Measurements from ENCODE around the gene TRPM3. TPM values are rescaled to one million over a fixed set of nuclear protein-coding genes. Genes with fewer than 3 reads are reported as not detected.

TRPM3 gene
- total RNA-seq, 1 experiment from 2014 or later = 0.26 TPM

DNA sequence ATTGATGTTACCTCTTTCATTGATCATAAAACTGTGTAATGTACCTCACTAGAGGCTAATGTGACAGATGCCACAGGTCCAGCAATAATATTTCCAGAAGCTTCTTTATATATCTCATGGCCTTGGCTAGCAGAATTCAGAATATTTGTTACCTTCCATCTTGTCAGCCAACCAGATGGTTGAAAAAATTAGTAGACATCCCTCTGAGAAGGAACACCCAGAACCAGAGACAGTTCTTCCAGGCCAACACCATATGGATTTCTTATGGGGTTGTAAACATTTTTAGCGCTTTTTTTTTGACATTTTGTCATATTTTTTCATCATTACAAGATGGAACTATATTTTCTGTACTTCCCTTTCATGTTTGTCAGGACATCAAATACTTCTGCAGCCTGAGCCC is 428.2 kb downstream of the TRPM3 start:
- BruUV-seq (replicated peaks) = no TSS peak
- Histone ChIP-seq H3K36me3 (ENCODE audit: low read depth) (no peaks in the 10 kb centered on the region), H3F3A (ENCODE audit: insufficient read depth, low read depth) (no peaks in the 10 kb centered on the region), H3K9me3 (ENCODE audit: insufficient read depth, low read depth) (no peaks in the 10 kb centered on the region), H3K4me3 (no peak overlapping the region), H2AFZ (no peak overlapping the region), H3K79me2 (ENCODE audit: low read depth) (no peaks in the 10 kb centered on the region), H4K20me1 (ENCODE audit: insufficient read depth) (no peaks in the 10 kb centered on the region), H3K4me2 (no peak overlapping the region), H3K9me2 (ENCODE audit: insufficient read depth) (no peaks in the 10 kb centered on the region), H3K27ac (no peak overlapping the region), H3K27me3 (ENCODE audit: insufficient read depth, low read depth) (no peaks in the 10 kb centered on the region), H3K4me1 (replicated peaks; ENCODE audit: insufficient read depth) (no peaks in the 10 kb centered on the region)
- POLR2A ChIA-PET (ENCODE audit: unreplicated experiment) = no interaction called here
- TF ChIP-seq EZH2 (IDR thresholded peaks at IDR 0.05; ENCODE audit: low read depth) = no peak
- TF ChIP-seq, protein P1, sequence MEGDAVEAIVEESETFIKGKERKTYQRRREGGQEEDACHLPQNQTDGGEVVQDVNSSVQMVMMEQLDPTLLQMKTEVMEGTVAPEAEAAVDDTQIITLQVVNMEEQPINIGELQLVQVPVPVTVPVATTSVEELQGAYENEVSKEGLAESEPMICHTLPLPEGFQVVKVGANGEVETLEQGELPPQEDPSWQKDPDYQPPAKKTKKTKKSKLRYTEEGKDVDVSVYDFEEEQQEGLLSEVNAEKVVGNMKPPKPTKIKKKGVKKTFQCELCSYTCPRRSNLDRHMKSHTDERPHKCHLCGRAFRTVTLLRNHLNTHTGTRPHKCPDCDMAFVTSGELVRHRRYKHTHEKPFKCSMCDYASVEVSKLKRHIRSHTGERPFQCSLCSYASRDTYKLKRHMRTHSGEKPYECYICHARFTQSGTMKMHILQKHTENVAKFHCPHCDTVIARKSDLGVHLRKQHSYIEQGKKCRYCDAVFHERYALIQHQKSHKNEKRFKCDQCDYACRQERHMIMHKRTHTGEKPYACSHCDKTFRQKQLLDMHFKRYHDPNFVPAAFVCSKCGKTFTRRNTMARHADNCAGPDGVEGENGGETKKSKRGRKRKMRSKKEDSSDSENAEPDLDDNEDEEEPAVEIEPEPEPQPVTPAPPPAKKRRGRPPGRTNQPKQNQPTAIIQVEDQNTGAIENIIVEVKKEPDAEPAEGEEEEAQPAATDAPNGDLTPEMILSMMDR (conservative IDR thresholded peaks at IDR 0.05) = no peak
- CTCF ChIA-PET = no interaction called here
- intact Hi-C loops (cut with micrococcal nuclease; ENCODE audit: unreplicated experiment) = no loop called here
- DNase-seq = no peak

DNA sequence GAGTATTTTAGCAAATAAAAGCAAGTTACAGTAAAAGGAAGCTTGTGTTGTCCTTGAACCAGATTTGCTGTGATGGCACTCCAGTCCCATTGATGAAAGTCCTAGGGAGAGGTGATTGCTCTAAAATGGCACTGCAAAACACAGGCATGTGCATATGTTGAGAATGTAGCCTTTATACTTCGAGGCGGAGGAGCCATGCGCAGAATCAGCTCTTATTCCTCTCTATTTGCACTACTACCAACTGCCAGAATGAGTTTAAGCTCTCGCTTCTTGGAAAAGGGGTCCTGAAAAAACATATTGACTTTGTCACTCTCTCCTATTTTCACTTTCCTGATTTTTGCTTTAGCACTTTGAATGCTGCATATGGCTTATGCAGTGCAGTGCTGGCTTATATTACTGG is 429.0 kb downstream of the TRPM3 start:
- TF ChIP-seq, protein P1 (conservative IDR thresholded peaks at IDR 0.05) = no peak
- no peak for TF ChIP-seq EZH2 (IDR thresholded peaks at IDR 0.05; ENCODE audit: low read depth)
- Histone ChIP-seq H3K4me1 (replicated peaks; ENCODE audit: insufficient read depth) (no peaks in the 10 kb centered on the region), H3K4me3 (no peak overlapping the region), H3F3A (ENCODE audit: insufficient read depth, low read depth) (no peaks in the 10 kb centered on the region), H3K27me3 (ENCODE audit: insufficient read depth, low read depth) (no peaks in the 10 kb centered on the region), H2AFZ (no peak overlapping the region), H4K20me1 (ENCODE audit: insufficient read depth) (no peaks in the 10 kb centered on the region), H3K27ac (no peak overlapping the region), H3K4me2 (no peak overlapping the region), H3K36me3 (ENCODE audit: low read depth) (no peaks in the 10 kb centered on the region), H3K79me2 (ENCODE audit: low read depth) (no peaks in the 10 kb centered on the region), H3K9me3 (ENCODE audit: insufficient read depth, low read depth) (no peaks in the 10 kb centered on the region), H3K9me2 (ENCODE audit: insufficient read depth) (no peaks in the 10 kb centered on the region)
- POLR2A ChIA-PET (ENCODE audit: unreplicated experiment) = no interaction called here
- no peak for DNase-seq
- intact Hi-C loops (cut with micrococcal nuclease; ENCODE audit: unreplicated experiment) = no loop called here
- CTCF ChIA-PET = no interaction called here
- no TSS peak for BruUV-seq (replicated peaks)

DNA sequence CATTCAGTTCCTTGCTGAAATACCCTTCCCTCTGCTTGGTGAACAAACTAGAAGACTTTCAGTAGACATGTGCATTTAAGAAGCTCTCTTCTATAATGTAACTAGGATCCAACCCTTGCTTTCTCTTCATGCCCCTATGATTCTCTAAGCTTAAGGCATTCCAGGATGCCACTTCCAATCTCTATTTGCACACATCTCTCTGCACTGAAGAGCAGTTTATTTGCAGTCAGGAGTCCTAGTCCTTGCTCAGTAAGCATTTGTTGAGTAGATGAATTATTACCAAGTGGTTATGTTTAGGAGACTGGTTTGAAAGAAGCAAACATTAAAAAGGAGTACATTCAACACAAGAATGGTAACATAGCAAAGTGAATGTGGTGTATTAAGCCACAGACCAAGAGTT is 432.7 kb downstream of the TRPM3 start:
- no TSS peak for BruUV-seq (replicated peaks)
- no peak overlapping the region for H2AFZ ChIP-seq
- no peak overlapping the region for H3K4me3 ChIP-seq
- TF ChIP-seq EZH2 (IDR thresholded peaks at IDR 0.05; ENCODE audit: low read depth) = no peak
- TF ChIP-seq, protein P1 (conservative IDR thresholded peaks at IDR 0.05) = no peak
- no peaks in the 10 kb centered on the region for H3K36me3 ChIP-seq (ENCODE audit: low read depth)
- no peaks in the 10 kb centered on the region for H3K27me3 ChIP-seq (ENCODE audit: insufficient read depth, low read depth)
- H3K4me2 ChIP-seq = no peak overlapping the region
- ChIA-PET CTCF (no interaction called here), POLR2A (ENCODE audit: unreplicated experiment) (no interaction called here)
- no peaks in the 10 kb centered on the region for H3K4me1 ChIP-seq (replicated peaks; ENCODE audit: insufficient read depth)
- no peaks in the 10 kb centered on the region for H3K79me2 ChIP-seq (ENCODE audit: low read depth)
- H3K27ac ChIP-seq = no peak overlapping the region
- H3K9me3 ChIP-seq (ENCODE audit: insufficient read depth, low read depth) = no peaks in the 10 kb centered on the region
- intact Hi-C loops (cut with micrococcal nuclease; ENCODE audit: unreplicated experiment) = no loop called here
- no peaks in the 10 kb centered on the region for H4K20me1 ChIP-seq (ENCODE audit: insufficient read depth)
- DNase-seq = no peak
- no peaks in the 10 kb centered on the region for H3K9me2 ChIP-seq (ENCODE audit: insufficient read depth)
- H3F3A ChIP-seq (ENCODE audit: insufficient read depth, low read depth) = no peaks in the 10 kb centered on the region
